ENCODE measurements around the gene TIAM2. TPM values are rescaled to one million over a fixed set of nuclear protein-coding genes. Genes with fewer than 3 reads are reported as not detected.
A peak's percentile ranks its signal among the peaks of the same experiment; 100 is the strongest.

Gene TIAM2
- total RNA-seq, 2 experiments from 2014 or later: 5.4 to 6.2 TPM

DNA sequence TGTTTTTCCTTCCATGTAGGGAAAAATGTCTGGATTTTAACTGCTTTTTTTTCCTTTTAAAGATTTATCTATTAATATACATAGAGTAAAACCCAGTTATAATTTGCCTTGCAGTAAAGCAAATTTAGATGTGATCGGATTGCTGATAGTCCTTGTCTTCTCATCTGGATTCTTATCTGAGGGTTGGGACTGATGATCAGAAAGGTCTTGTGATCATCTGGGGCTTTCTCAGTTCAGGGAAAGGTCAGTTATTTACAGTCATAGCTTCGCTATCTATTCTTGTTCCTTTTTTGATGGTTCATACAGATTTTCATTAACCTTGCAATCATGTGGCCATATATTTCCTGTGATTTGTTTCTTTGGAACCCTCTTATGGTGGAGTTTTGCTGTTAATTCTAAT is 204.9 kb downstream of the TIAM2 start:
- intact Hi-C loops (cut with micrococcal nuclease; ENCODE audit: unreplicated experiment): no loop called here
- no peaks in the 10 kb centered on the region for H3K9me2 ChIP-seq (ENCODE audit: insufficient read depth, low read length)
- H2AFZ ChIP-seq (ENCODE audit: low read length): no peak overlapping the region
- H3K4me2 ChIP-seq (ENCODE audit: low read length): no peak overlapping the region
- peaks cover 6% of the 10 kb centered on the region; the same call in 1 of the 2 replicates for H3K9me3 ChIP-seq (ENCODE audit: low read length)
- no TSS peak for BruUV-seq (replicated peaks)
- H3K4me1 ChIP-seq (ENCODE audit: insufficient read depth, low read length, poor library complexity, severe bottlenecking): no peaks in the 10 kb centered on the region
- CTCF ChIA-PET (ENCODE audit: unreplicated experiment): no interaction called here
- peaks cover 8% of the 10 kb centered on the region; the same call in 1 of the 2 replicates for H3K36me3 ChIP-seq (ENCODE audit: insufficient read depth, low read length)
- H3K27ac ChIP-seq (ENCODE audit: low read depth, low read length, poor library complexity, severe bottlenecking): no peak overlapping the region
- no peak overlapping the region for H3K4me3 ChIP-seq (ENCODE audit: low read depth, low read length, poor library complexity, severe bottlenecking)
- no peaks in the 10 kb centered on the region for H4K20me1 ChIP-seq (ENCODE audit: insufficient read depth, low read length)
- H3K79me2 ChIP-seq (ENCODE audit: insufficient read depth, low read depth, low read length): no peaks in the 10 kb centered on the region
- POLR2A ChIA-PET: no interaction called here
- no peak for TF ChIP-seq EZH2phosphoT487 (IDR thresholded peaks at IDR 0.05; ENCODE audit: borderline replicate concordance, low read depth, low read length)
- TF ChIP-seq, protein P1, sequence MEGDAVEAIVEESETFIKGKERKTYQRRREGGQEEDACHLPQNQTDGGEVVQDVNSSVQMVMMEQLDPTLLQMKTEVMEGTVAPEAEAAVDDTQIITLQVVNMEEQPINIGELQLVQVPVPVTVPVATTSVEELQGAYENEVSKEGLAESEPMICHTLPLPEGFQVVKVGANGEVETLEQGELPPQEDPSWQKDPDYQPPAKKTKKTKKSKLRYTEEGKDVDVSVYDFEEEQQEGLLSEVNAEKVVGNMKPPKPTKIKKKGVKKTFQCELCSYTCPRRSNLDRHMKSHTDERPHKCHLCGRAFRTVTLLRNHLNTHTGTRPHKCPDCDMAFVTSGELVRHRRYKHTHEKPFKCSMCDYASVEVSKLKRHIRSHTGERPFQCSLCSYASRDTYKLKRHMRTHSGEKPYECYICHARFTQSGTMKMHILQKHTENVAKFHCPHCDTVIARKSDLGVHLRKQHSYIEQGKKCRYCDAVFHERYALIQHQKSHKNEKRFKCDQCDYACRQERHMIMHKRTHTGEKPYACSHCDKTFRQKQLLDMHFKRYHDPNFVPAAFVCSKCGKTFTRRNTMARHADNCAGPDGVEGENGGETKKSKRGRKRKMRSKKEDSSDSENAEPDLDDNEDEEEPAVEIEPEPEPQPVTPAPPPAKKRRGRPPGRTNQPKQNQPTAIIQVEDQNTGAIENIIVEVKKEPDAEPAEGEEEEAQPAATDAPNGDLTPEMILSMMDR (conservative IDR thresholded peaks at IDR 0.05; ENCODE audit: low read length): no peak
- no peak for DNase-seq (ENCODE audit: low spot score)

GRCh38 chr6:155201461-155202226 is 206.5 kb downstream of the TIAM2 start:
- DNase-seq (ENCODE audit: low spot score): no peak
- peaks cover 6% of the 10 kb centered on the region; the same call in 1 of the 2 replicates for H3K9me3 ChIP-seq (ENCODE audit: low read length)
- peaks cover 8% of the 10 kb centered on the region; the same call in 1 of the 2 replicates for H3K36me3 ChIP-seq (ENCODE audit: insufficient read depth, low read length)
- no peak overlapping the region for H3K27ac ChIP-seq (ENCODE audit: low read depth, low read length, poor library complexity, severe bottlenecking)
- no peaks in the 10 kb centered on the region for H3K79me2 ChIP-seq (ENCODE audit: insufficient read depth, low read depth, low read length)
- TF ChIP-seq, protein P1 (conservative IDR thresholded peaks at IDR 0.05; ENCODE audit: low read length): no peak
- no peak for TF ChIP-seq EZH2phosphoT487 (IDR thresholded peaks at IDR 0.05; ENCODE audit: borderline replicate concordance, low read depth, low read length)
- no peak overlapping the region for H2AFZ ChIP-seq (ENCODE audit: low read length)
- intact Hi-C loops (cut with micrococcal nuclease; ENCODE audit: unreplicated experiment): no loop called here
- ChIA-PET CTCF (ENCODE audit: unreplicated experiment) (no interaction called here), POLR2A (no interaction called here)
- H4K20me1 ChIP-seq (ENCODE audit: insufficient read depth, low read length): no peaks in the 10 kb centered on the region
- no TSS peak for BruUV-seq (replicated peaks)
- H3K9me2 ChIP-seq (ENCODE audit: insufficient read depth, low read length): no peaks in the 10 kb centered on the region
- H3K4me1 ChIP-seq (ENCODE audit: insufficient read depth, low read length, poor library complexity, severe bottlenecking): peaks cover 12% of the 10 kb centered on the region
- no peak overlapping the region for H3K4me2 ChIP-seq (ENCODE audit: low read length)
- no peak overlapping the region for H3K4me3 ChIP-seq (ENCODE audit: low read depth, low read length, poor library complexity, severe bottlenecking)

- Histone ChIP-seq H4K20me1 (ENCODE audit: insufficient read depth, low read length) (no peaks in the 10 kb centered on the region), H3K4me2 (ENCODE audit: low read length) (peak overlapping the region; percentile 5; the same call in 1 of the 2 replicates), H3K4me1 (ENCODE audit: insufficient read depth, low read length, poor library complexity, severe bottlenecking) (peaks cover 19% of the 10 kb centered on the region), H3K79me2 (ENCODE audit: insufficient read depth, low read depth, low read length) (no peaks in the 10 kb centered on the region), H3K4me3 (ENCODE audit: low read depth, low read length, poor library complexity, severe bottlenecking) (no peak overlapping the region), H3K27ac (ENCODE audit: low read depth, low read length, poor library complexity, severe bottlenecking) (no peak overlapping the region), H2AFZ (ENCODE audit: low read length) (no peak overlapping the region), H3K9me2 (ENCODE audit: insufficient read depth, low read length) (no peaks in the 10 kb centered on the region), H3K36me3 (ENCODE audit: insufficient read depth, low read length) (peaks cover 6% of the 10 kb centered on the region; the same call in 1 of the 2 replicates), H3K9me3 (ENCODE audit: low read length) (peaks cover 6% of the 10 kb centered on the region; the same call in 1 of the 2 replicates)
- TF ChIP-seq, protein P1 (conservative IDR thresholded peaks at IDR 0.05; ENCODE audit: low read length): no peak
- no peak for TF ChIP-seq EZH2phosphoT487 (IDR thresholded peaks at IDR 0.05; ENCODE audit: borderline replicate concordance, low read depth, low read length)
- intact Hi-C loops (cut with micrococcal nuclease; ENCODE audit: unreplicated experiment): no loop called here
- CTCF ChIA-PET (ENCODE audit: unreplicated experiment): no interaction called here
- DNase-seq (ENCODE audit: low spot score): no peak
- no TSS peak for BruUV-seq (replicated peaks)
- POLR2A ChIA-PET: no interaction called here
Measured at GRCh38 chr6:155207223-155207622, 212.1 kb downstream of the TIAM2 start.
